ENCODE measurements around the gene INSIG1.

INSIG1 gene

GRCh38 chr7:155296006-155296787, 1.5 kb upstream of the INSIG1 start (continued):
- TF ChIP-seq SNAI2 (CRISPR knock-in tag; IDR thresholded peaks at IDR 0.05): no peak

- peak; percentile 22 for ATAC-seq
- TF ChIP-seq CSRNP3 (CRISPR knock-in tag; IDR thresholded peaks at IDR 0.05) (0 out of 2 replicates have a peak, but pooled peaks have one; percentile 38), SNAI2 (CRISPR knock-in tag; IDR thresholded peaks at IDR 0.05) (no peak), TOX (CRISPR knock-in tag; IDR thresholded peaks at IDR 0.05; ENCODE audit: borderline replicate concordance) (no peak), POU6F1 (CRISPR knock-in tag; IDR thresholded peaks at IDR 0.05; ENCODE audit: borderline replicate concordance, low read depth) (no peak), ZNF565 (CRISPR knock-in tag; conservative IDR thresholded peaks at IDR 0.05; ENCODE audit: low read depth) (no peak)
Measured at GRCh38 chr7:155296788-155297516, 726 bp upstream of the INSIG1 start.

GRCh38 chr7:155298288-155298833, 683 bp downstream of the INSIG1 start:
- peak; percentile 10 for ATAC-seq
- TF ChIP-seq ARNTL (CRISPR knock-in tag; IDR thresholded peaks at IDR 0.05; ENCODE audit: borderline replicate concordance, low read depth) (no peak), ZFP30 (CRISPR knock-in tag; IDR thresholded peaks at IDR 0.05) (no peak), GLIS3 (CRISPR knock-in tag; IDR thresholded peaks at IDR 0.05) (no peak), ZC3H10 (CRISPR knock-in tag; IDR thresholded peaks at IDR 0.05) (no peak), PPARA (CRISPR knock-in tag; IDR thresholded peaks at IDR 0.05; ENCODE audit: borderline replicate concordance) (no peak), OSR1 (CRISPR knock-in tag; IDR thresholded peaks at IDR 0.05) (no peak), ZNF565 (CRISPR knock-in tag; conservative IDR thresholded peaks at IDR 0.05; ENCODE audit: low read depth) (no peak), POU6F1 (CRISPR knock-in tag; IDR thresholded peaks at IDR 0.05; ENCODE audit: borderline replicate concordance, low read depth) (no peak), TOX (CRISPR knock-in tag; IDR thresholded peaks at IDR 0.05; ENCODE audit: borderline replicate concordance) (no peak), ZFP3 (CRISPR knock-in tag; IDR thresholded peaks at IDR 0.05) (no peak), ESRRG (CRISPR knock-in tag; IDR thresholded peaks at IDR 0.05) (no peak), TCF4 (CRISPR knock-in tag; IDR thresholded peaks at IDR 0.05; ENCODE audit: borderline replicate concordance) (no peak), ZNF70 (CRISPR knock-in tag; IDR thresholded peaks at IDR 0.05) (no peak), CSDC2 (CRISPR knock-in tag; IDR thresholded peaks at IDR 0.05) (no peak), BACH2 (CRISPR knock-in tag; IDR thresholded peaks at IDR 0.05; ENCODE audit: borderline replicate concordance) (no peak), ISL1 (CRISPR knock-in tag; IDR thresholded peaks at IDR 0.05) (no peak), SNAI2 (CRISPR knock-in tag; IDR thresholded peaks at IDR 0.05) (no peak), CSRNP3 (CRISPR knock-in tag; IDR thresholded peaks at IDR 0.05) (no peak), TSHZ2 (CRISPR knock-in tag; IDR thresholded peaks at IDR 0.05) (no peak)

Measured in SK-N-SH treated with all-trans-retinoic acid at 6 μM for 48 hours (cell line).